HG03159 (cell line): ENCODE results near the gene RUNX1.

ENCODE experiments used
- ATAC-seq: cut with Tn5 transposase; IDR thresholded peaks from one replicate; pipeline ENCODE4 v1.9.1; 2021; ENCODE audit warnings: mild to moderate bottlenecking, moderate library complexity; ENCODE audit not compliant: unreplicated experiment

The RUNX1 gene

GRCh38 chr21:35017256-35017655 is 31.8 kb downstream of the RUNX1 start:
- ATAC-seq = no peak

DNA sequence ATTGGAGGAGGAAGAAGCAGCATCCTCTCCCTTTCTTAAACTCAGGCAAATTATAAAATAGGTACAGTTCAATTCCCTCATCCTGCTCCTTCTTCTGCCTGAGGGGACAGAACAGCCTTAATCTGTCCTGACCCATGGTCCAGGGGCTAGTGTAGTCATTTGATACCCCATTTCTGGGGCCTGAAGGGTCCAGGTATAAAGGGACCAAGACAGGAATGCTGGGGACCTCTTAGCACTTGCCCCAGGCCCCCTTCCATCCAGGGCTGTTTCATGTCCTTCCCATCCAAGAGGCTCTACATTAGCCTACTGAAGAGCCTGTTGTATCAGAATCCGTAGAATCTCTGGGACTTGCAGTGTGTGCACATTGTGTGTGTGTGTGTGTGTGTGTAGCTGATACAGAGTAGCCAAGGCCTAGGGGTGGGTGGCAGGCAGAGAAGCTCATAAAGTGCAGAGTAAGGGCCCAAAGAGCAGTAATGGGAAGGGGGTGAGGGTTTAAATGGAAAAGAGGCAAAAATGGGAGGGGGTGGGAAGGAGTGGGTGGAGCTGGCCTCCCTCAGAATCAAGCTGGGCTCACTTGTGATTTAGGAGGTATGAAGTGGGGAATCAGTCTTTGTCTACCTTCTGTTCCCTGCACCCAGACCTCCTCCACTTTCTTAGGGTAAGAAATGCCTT is 32.4 kb downstream of the RUNX1 start:
- no peak for ATAC-seq

DNA sequence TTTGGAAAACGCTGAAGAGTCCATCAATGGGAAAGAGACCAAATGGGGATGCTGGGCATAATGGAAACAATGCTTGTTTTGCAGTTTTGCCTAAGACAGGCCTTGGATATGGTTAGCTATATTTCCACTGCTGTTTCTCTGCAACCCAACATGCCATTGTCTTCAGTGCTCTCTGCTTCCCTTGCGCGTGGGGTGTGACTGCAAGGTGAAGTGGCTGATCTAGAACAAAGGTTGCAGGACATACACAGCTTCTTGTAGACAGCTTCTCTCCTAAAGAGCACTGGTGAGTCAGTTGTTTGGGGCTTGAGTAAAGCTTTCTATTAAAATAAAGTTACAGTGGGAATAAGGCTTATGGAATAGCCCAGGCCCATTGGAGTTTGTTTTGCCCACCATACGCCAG is 33.0 kb downstream of the RUNX1 start:
- no peak for ATAC-seq

GRCh38 chr21:35015435-35016024 is 33.6 kb downstream of the RUNX1 start:
- ATAC-seq = no peak

GRCh38 chr21:35014302-35015041 is 34.6 kb downstream of the RUNX1 start:
- ATAC-seq = no peak

- ATAC-seq = no peak
These were observed 37.4 kb downstream of the RUNX1 start for GRCh38 chr21:35011681-35012080.

DNA sequence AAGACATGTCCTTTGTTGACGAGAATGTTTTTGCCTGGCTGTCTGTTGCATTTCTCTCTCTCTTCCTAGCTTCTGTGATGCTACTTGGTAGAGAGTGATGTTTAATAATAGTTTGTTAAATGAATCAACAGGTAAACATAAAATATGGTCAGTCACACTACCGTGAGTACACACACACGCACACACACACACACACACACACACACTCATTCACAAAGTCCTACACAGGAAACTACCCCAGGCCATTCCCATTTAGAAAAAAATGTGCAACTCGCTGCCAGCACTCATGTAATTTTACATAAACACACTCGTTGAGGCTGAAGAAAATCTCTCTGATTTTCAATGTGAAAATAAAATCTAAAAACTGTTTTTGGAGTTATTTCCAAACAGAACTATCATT is 38.7 kb downstream of the RUNX1 start:
- ATAC-seq = no peak

GRCh38 chr21:35007348-35007747 is 41.8 kb downstream of the RUNX1 start:
- ATAC-seq = no peak

DNA sequence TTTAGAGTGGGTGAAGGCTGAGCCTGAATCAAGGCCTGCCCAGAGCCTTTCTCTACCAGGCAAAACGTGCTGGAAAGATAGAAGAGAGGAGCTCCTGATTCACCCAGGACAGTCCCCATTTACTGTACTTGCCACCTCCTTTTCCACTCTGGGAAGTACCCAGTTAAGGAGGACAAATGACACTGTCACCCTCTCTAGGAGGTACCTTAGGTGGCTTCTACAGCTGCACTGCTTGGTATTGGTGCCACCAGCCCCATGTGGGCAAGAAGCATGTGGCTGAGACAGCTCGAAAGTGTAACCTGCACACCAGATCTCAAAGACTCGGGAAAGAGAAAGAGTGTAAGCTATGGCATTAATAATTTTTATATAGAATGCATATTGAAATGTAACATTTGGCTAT is 42.3 kb downstream of the RUNX1 start:
- ATAC-seq = no peak

DNA sequence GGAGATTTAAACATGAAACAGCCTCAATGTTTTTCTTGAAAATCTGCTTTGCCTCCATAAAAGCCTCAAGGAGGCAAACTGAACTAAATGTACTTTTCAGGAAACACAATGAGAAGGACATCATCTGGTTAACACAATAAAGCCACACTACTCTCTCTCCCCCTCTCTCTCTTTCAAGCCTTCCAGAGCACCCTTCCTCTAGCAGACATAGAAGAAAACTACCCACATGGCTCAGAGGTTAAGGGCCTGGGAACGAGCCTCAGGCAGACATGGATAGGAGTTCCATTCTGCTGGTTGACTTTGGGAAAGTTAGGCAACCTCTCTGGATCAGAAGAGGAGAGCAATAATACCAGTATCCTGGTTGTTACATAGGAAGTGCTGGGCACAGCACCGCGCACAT is 42.9 kb downstream of the RUNX1 start:
- ATAC-seq = no peak

GRCh38 chr21:35005560-35006224 is 43.4 kb downstream of the RUNX1 start:
- no peak for ATAC-seq

DNA sequence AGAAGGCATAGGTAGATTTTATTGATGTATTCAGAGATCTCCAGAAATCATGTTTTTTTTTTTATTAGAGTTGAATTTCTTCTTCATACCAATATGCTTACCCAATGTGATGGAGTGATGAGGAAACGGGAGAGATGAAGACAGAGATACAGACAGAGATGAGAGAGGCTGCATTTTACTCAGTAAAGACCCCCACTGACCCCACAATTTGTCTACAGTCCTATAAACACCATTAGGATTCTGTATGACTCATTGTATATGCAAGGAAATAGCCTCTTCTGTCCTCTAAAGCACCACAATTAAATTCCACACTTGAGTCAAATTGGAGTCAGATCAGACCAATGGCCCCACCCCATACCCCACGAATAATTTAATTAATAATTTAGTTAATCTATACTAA is 44.0 kb downstream of the RUNX1 start:
- ATAC-seq = no peak

GRCh38 chr21:35004314-35004713 is 44.8 kb downstream of the RUNX1 start:
- no peak for ATAC-seq

DNA sequence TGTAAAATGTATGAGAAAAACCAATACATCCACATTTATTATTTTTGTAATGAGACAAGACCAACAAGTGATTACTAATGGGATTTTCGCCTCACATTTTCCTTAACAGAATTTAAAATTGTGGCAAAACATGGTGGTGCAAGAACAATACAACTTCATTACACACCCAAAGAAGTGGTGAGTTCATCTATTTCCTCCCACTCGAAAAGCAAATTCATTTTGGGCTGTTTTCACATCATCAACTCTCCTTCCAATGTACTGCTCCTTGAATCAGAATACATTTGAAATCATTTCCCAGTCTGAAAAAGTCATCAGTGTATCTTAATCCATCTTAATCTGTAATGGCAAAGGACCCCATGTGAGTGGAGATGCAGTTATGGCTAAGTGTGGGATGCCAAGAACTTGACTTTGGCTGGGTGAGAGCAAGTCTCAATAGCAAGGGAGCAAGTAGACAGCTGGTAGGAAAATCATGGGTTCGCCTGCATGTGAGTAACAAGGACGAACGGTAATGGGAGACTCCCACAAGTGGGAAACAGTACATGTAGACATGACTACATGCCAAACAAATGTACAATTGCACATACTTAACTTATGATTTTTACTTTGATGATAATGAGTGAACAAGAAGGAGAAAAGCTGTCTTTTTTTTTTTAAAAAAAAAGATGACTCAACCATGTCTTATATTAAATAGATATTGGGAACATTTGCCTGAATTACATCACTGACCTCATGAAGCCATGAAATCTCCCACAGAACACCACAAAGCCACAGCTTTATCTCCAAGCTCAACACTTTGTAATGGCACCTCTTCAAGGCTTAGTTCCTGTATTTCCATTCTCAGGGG is 46.0 kb downstream of the RUNX1 start:
- ATAC-seq = no peak

- no peak for ATAC-seq
These were observed 49.6 kb downstream of the RUNX1 start for GRCh38 chr21:34999397-34999941.

GRCh38 chr21:34998176-34998575 is 50.9 kb downstream of the RUNX1 start:
- ATAC-seq = no peak

DNA sequence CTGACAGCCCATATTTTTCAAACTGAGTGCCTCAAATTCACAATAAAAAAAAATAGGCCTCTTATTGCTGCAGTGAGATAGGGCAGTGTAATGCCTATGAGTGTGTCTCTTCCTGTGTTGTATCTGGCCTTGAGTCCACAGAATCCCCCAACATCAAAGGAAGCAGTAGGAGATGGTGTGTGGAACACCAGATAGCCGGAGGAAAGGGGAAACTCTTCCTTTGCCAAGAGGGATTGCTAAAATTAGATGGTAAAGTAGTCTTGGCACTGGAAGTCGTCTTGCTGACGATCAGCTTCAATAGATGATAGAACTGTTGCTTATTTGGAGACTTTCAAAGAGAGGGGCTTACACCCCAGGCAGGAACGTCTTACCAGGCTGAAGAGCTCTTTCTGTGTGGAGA is 51.8 kb downstream of the RUNX1 start:
- no peak for ATAC-seq

- ATAC-seq = no peak
These were observed 52.6 kb downstream of the RUNX1 start for GRCh38 chr21:34996304-34997101.

GRCh38 chr21:34995979-34996303 is 53.2 kb downstream of the RUNX1 start:
- ATAC-seq = no peak
